Activated CD8-positive, alpha-beta memory T cell treated with anti-CD3 and anti-CD28 coated beads, Interleukin-2, amount 10 ng/mL, durations not matched to agents 7 days and 5 days (primary cell): ENCODE data around the gene CDC6. TPM values are rescaled to one million over a fixed set of nuclear protein-coding genes. Genes with fewer than 3 reads are reported as not detected.
A peak's percentile ranks its signal among the peaks of the same experiment; 100 is the strongest.

Experiments
- ATAC-seq: fragments of 150-1000 bp; cut with Tn5 transposase; one replicate; pipeline ENCODE4 v1.10.0; 2021; ENCODE audit warnings: moderate library complexity
- CTCF ChIA-PET: fragments of 350-600 bp; sonication (Branson Sonifier 250); formaldehyde crosslinking; loops from one replicate; lab custom pipeline; 2021; ENCODE audit warnings: antibody characterized with exemption; lab: Charles Lee
- DNase-seq: peaks from one replicate; pipeline ENCODE4 v3.0.0-alpha.2; 2020
- H3K27ac Mint-ChIP-seq: one replicate; pipeline ENCODE4 v1.8.0; 2021; ENCODE audit warnings: mild to moderate bottlenecking, mixed read lengths
- H3K27me3 Mint-ChIP-seq: one replicate; pipeline ENCODE4 v1.8.0; 2021; ENCODE audit warnings: mixed read lengths
- H3K36me3 Mint-ChIP-seq: one replicate; pipeline ENCODE4 v1.8.0; 2021; ENCODE audit warnings: mild to moderate bottlenecking, mixed read lengths
- H3K4me1 Mint-ChIP-seq: one replicate; pipeline ENCODE4 v1.8.0; 2021; ENCODE audit warnings: mixed read lengths
- H3K4me3 Mint-ChIP-seq: one replicate; pipeline ENCODE4 v1.8.0; 2021; ENCODE audit warnings: mild to moderate bottlenecking, moderate library complexity, mixed read lengths
- H3K9me3 Mint-ChIP-seq: one replicate; pipeline ENCODE4 v1.8.0; 2022; ENCODE audit warnings: low read depth, mixed read lengths
- total RNA-seq, 2 experiments: library from RNA; stranded (reverse); gene quantifications; one replicate each; pipeline ENCODE4 v1.2.3, GENCODE V29; 2021

The CDC6 gene
- total RNA-seq, 2 experiments from 2014 or later = 109 to 111 TPM

- Mint-ChIP-seq H3K9me3 (no peaks in the 10 kb centered on the region), H3K4me3 (no peak overlapping the region), H3K36me3 (peaks cover 11% of the 10 kb centered on the region), H3K27ac (no peak overlapping the region), H3K27me3 (no peaks in the 10 kb centered on the region), H3K4me1 (peaks cover 50% of the 10 kb centered on the region)
- DNase-seq (no peak), ATAC-seq (no peak)
- CTCF ChIA-PET = interaction anchor here (1.1 kb wide), 1 partner anchor 21 kb away, joined by 3 read pairs; no protein-coding TSS in a partner anchor
These were observed 62.4 kb downstream of the CDC6 start for GRCh38 chr17:40349895-40350688.

GRCh38 chr17:40350689-40351358, 63.1 kb downstream of the CDC6 start:
- no peaks in the 10 kb centered on the region for H3K9me3 Mint-ChIP-seq
- peaks cover 13% of the 10 kb centered on the region for H3K36me3 Mint-ChIP-seq
- DNase-seq = no peak

GRCh38 chr17:40351359-40352236, 63.9 kb downstream of the CDC6 start:
- Mint-ChIP-seq H3K36me3 (peaks cover 13% of the 10 kb centered on the region), H3K4me3 (no peak overlapping the region), H3K9me3 (no peaks in the 10 kb centered on the region), H3K4me1 (peaks cover 37% of the 10 kb centered on the region), H3K27me3 (no peaks in the 10 kb centered on the region), H3K27ac (peak overlapping the region; percentile 46)
- no peak for ATAC-seq
- CTCF ChIA-PET = interaction anchor here (0.7 to 13.0 kb wide), 7 partner anchors 10 to 182 kb away, joined by 3 to 433 read pairs (median 3); partner anchors contain the start of genes CDC6 and RARA
- DNase-seq = no peak

More at GRCh38 chr17:40350689-40351358, 63.1 kb downstream of the CDC6 start:
- no peak for ATAC-seq
- Mint-ChIP-seq H3K27me3 (no peaks in the 10 kb centered on the region), H3K27ac (no peak overlapping the region), H3K4me1 (peaks cover 43% of the 10 kb centered on the region), H3K4me3 (no peak overlapping the region)
- CTCF ChIA-PET = interaction anchor here (0.7 to 13.0 kb wide), 2 partner anchors 48 to 183 kb away, joined by 3 to 433 read pairs; partner anchors contain the start of genes CDC6 and RARA

GRCh38 chr17:40352237-40352778, 64.6 kb downstream of the CDC6 start:
- peaks cover 13% of the 10 kb centered on the region for H3K36me3 Mint-ChIP-seq
- CTCF ChIA-PET = interaction anchor here (0.9 to 13.0 kb wide), 7 partner anchors 8 to 174 kb away, joined by 3 to 433 read pairs (median 3); partner anchors contain the start of genes CDC6 and RARA
- no peak for DNase-seq
- H3K9me3 Mint-ChIP-seq = no peaks in the 10 kb centered on the region
- no peak overlapping the region for H3K27ac Mint-ChIP-seq
- H3K27me3 Mint-ChIP-seq = no peaks in the 10 kb centered on the region
- peaks cover 29% of the 10 kb centered on the region for H3K4me1 Mint-ChIP-seq
- H3K4me3 Mint-ChIP-seq = no peak overlapping the region
- ATAC-seq = no peak

- CTCF ChIA-PET = interaction anchor here (1.3 to 14.7 kb wide), 7 partner anchors 9 to 183 kb away, joined by 3 to 433 read pairs (median 3); partner anchors contain the start of genes CDC6 and RARA
- H3K27ac Mint-ChIP-seq = peak overlapping the region; percentile 33
- ATAC-seq = no peak
- H3K27me3 Mint-ChIP-seq = no peaks in the 10 kb centered on the region
- H3K9me3 Mint-ChIP-seq = no peaks in the 10 kb centered on the region
- peaks cover 13% of the 10 kb centered on the region for H3K36me3 Mint-ChIP-seq
- peaks cover 24% of the 10 kb centered on the region for H3K4me1 Mint-ChIP-seq
- no peak for DNase-seq
- H3K4me3 Mint-ChIP-seq = no peak overlapping the region
These were observed 65.2 kb downstream of the CDC6 start for GRCh38 chr17:40352779-40353394.

Other genes starting within 250 kb of the CDC6 start
- gene MED24, start 233.5 kb upstream of the CDC6 start, total RNA-seq = 100 to 1,000 TPM in 1 of 2 experiments, 10 to 100 TPM in 1; 98.0 to 107 TPM
- gene THRA, start 224.9 kb upstream of the CDC6 start, total RNA-seq = 1 to 10 TPM; 5.9 to 8.3 TPM
- 1 to 10 TPM; 3.3 to 4.8 TPM for gene NR1D1, start 187.3 kb upstream of the CDC6 start, total RNA-seq
- 10 to 100 TPM; 91.4 to 94.7 TPM for gene MSL1, start 165.9 kb upstream of the CDC6 start, total RNA-seq
- 10 to 100 TPM; 89.8 to 90.5 TPM for gene CASC3, start 147.3 kb upstream of the CDC6 start, total RNA-seq
- gene RAPGEFL1, start 110.4 kb upstream of the CDC6 start, total RNA-seq = 1 to 10 TPM; 4.4 to 4.6 TPM
- gene WIPF2, start 68.6 kb upstream of the CDC6 start, total RNA-seq = 10 to 100 TPM; 24.1 to 26.1 TPM
- 10 to 100 TPM; 29.9 to 39.5 TPM for gene RARA, start 21.3 kb downstream of the CDC6 start, total RNA-seq
- not detected for gene GJD3, start 76.9 kb downstream of the CDC6 start, total RNA-seq
- gene TOP2A, start 130.0 kb downstream of the CDC6 start, total RNA-seq = 100 to 1,000 TPM; 310 to 347 TPM
- gene IGFBP4, start 155.6 kb downstream of the CDC6 start, total RNA-seq = 1 to 10 TPM; 3.4 to 5.9 TPM
- gene TNS4, start 213.7 kb downstream of the CDC6 start, total RNA-seq = 1 to 10 TPM; 4.2 to 5.8 TPM